Esophagus squamous epithelium (tissue), 4 donors: ENCODE results near the gene MEGF9.

ENCODE experiments used
- POLR2A ChIP-seq, 4 donors: fragments of 450-650 bp; IDR thresholded peaks; one replicate each; pipeline ENCODE4 v1.6.1; 2017; ENCODE audit warnings: antibody characterized with exemption in 4 of 4, mild to moderate bottlenecking in 4 of 4, moderate library complexity in 3 of 4
- TF ChIP-seq, protein P1 (sequence below), 6 experiments: fragments of 450-650 bp in 4 of 6; fragments of 200-600 bp in 2 of 6; sonication (generic) in 2 of 6; IDR thresholded peaks; one replicate each; pipeline ENCODE4 v1.5.1; 2016 to 2019; ENCODE audit warnings: antibody characterized with exemption in 6 of 6, mild to moderate bottlenecking in 4 of 6, moderate library complexity in 4 of 6

DNA sequence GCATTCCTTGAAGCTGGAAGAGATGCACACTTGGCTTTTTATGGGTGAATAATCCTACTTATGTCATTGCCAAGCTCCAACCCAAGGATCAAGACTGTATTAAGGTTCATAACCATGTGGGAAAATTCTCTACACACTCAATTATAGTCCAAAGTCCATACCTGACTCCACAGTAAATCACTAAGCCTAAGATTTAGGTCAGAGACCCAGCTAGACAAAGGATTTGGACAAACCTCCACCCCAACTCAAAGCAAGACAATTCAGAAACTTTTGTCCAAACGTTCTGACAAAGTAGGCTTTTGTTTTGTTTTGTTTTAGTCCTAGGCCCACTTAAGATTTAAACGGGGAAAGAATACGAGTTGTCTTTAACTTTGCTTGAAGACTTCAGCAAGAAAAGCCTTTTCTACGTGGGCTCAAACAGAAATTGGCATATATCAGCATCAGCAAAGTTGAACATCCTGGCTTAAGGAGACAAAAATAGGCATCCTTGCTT, 1.7 kb downstream of the MEGF9 start:
- TF ChIP-seq, protein P1, sequence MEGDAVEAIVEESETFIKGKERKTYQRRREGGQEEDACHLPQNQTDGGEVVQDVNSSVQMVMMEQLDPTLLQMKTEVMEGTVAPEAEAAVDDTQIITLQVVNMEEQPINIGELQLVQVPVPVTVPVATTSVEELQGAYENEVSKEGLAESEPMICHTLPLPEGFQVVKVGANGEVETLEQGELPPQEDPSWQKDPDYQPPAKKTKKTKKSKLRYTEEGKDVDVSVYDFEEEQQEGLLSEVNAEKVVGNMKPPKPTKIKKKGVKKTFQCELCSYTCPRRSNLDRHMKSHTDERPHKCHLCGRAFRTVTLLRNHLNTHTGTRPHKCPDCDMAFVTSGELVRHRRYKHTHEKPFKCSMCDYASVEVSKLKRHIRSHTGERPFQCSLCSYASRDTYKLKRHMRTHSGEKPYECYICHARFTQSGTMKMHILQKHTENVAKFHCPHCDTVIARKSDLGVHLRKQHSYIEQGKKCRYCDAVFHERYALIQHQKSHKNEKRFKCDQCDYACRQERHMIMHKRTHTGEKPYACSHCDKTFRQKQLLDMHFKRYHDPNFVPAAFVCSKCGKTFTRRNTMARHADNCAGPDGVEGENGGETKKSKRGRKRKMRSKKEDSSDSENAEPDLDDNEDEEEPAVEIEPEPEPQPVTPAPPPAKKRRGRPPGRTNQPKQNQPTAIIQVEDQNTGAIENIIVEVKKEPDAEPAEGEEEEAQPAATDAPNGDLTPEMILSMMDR (IDR thresholded peaks at IDR 0.05) = no peak
- no peak for TF ChIP-seq POLR2A (IDR thresholded peaks at IDR 0.05)
